GM18502 (cell line): ENCODE results near the gene TNP2.
A peak's percentile ranks its signal among the peaks of the same experiment; 100 is the strongest.

Experiments used
- ATAC-seq: cut with Tn5 transposase; IDR thresholded peaks from one replicate; pipeline ENCODE4 v1.9.1; 2021; ENCODE audit warnings: mild to moderate bottlenecking; ENCODE audit not compliant: unreplicated experiment, poor library complexity

Gene TNP2

DNA sequence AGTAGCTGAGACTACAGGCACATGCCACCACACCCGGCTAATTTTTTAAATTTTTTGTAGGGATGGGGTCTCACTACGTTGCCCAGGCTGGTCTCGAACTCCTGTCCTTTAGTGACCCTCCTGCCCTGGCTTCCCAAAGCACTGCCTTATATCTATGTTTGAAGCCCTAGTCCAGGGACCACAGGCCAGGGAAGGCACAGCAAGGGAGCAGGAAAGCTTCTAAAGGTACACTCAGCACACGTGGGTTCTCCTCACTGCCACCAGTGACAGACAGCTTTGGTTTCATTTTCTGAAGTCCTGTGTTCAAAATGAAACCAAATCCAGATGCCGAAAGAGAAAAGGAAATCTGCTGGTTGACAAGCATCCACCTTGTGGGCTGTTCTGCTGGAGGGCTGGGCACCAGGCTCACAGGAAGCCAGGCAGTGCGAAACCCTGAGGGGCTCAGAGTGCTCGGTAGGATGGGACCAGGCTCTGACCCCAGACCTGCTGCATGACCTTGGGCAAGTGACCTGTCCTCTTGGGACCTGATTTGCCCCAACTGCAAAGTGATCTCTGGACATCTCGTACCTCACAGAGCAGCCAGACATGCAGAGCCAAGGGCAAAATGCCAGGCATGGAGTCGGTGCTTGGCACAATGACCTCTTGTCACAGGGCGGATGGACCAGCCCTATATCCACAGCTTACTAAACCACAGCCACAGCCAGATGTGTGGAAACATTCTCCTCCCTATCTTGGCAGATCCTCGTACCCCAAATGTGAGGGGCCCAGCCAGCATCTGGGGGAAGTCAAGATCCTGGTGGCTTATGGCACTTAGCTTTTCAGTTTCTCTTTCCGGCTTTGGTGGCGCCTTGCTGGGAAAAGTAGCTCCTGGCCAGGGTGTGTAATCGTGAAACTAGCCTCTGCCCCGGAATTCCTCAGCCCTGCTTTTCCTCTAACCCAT is 10.3 kb downstream of the TNP2 start:
- no peak for ATAC-seq

GRCh38 chr16:11257131-11257938 is 11.8 kb downstream of the TNP2 start:
- ATAC-seq, result no peak

- ATAC-seq, result no peak
These were observed 12.4 kb downstream of the TNP2 start for GRCh38 chr16:11256661-11257130.

DNA sequence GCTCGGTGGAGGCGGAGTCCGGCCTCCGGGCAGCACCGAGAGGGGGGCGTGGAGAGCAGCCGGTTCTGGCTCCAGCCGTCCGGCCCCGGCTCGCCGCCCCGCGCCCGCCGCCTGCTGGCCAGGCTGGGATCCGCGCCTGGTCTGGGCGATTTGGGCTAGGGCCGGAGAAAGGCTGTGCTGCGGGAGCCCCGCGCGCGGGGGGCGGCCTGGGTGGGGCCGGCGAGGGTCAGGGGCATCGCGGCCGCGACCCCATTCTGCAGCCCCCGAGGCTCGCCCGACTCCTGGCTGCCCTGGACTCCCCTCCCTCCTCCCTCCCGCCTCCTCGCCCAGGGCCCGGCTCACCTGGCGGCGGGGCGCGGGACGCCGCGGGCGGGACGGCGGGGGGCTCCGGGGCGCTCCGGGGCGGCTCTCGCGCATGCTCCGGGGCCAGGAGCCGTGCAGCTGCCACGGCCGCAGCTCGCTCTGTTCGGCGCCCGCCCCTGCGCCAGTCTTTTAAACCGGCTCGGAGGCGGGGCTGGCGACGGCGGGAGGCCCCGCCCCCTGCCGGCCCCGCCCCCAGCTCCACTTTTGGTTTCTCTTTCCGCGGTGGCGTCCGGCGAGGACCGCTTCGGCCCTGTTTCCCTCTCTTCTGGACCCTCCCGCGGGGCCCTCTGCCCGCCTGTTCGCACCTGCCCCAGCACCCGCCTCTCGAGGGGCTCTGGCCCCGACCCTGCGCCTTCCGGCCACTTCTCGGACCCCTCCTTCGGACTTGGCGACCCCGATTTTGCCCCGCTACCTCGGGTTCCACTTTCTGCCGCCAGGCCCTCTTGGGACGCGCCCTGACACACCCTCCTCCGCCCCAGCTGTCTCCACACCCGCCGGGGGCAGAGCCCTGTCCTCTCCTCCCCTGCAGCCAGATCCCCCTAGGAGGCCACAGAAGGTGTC is 13.1 kb downstream of the TNP2 start, which contains the start of gene SOCS1:
SOCS1 (minus strand) TSS at position 468 of the 924 bp plus-strand sequence. CDS start 726 bp downstream, outside the sequence.
- peak; percentile 53 for ATAC-seq

DNA sequence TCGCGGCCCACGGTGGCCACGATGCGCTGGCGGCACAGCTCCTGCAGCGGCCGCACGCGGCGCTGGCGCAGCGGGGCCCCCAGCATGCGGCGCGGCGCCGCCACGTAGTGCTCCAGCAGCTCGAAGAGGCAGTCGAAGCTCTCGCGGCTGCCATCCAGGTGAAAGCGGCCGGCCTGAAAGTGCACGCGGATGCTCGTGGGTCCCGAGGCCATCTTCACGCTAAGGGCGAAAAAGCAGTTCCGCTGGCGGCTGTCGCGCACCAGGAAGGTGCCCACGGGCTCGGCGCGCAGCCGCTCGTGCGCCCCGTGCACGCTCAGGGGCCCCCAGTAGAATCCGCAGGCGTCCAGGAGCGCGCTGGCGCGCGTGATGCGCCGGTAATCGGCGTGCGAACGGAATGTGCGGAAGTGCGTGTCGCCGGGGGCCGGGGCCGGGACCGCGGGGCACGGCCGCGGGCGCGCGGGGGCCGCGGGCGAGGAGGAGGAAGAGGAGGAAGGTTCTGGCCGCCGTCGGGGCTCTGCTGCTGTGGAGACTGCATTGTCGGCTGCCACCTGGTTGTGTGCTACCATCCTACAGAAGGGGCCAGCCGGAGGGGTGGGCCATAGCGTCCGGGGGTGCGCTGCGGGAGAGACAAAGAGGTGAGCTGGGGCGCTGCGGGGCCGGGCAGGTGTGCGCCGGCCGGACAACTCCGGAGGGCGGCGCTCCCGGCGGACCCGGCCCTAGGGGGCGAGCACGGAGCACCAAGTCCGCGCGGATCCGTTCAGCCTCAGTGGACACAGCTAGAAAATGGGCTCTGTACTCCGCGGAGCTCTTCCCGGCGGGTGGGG is 14.0 kb downstream of the TNP2 start:
- peak; percentile 5 for ATAC-seq

- ATAC-seq, result no peak
These were observed 14.9 kb downstream of the TNP2 start for GRCh38 chr16:11253995-11254912.

DNA sequence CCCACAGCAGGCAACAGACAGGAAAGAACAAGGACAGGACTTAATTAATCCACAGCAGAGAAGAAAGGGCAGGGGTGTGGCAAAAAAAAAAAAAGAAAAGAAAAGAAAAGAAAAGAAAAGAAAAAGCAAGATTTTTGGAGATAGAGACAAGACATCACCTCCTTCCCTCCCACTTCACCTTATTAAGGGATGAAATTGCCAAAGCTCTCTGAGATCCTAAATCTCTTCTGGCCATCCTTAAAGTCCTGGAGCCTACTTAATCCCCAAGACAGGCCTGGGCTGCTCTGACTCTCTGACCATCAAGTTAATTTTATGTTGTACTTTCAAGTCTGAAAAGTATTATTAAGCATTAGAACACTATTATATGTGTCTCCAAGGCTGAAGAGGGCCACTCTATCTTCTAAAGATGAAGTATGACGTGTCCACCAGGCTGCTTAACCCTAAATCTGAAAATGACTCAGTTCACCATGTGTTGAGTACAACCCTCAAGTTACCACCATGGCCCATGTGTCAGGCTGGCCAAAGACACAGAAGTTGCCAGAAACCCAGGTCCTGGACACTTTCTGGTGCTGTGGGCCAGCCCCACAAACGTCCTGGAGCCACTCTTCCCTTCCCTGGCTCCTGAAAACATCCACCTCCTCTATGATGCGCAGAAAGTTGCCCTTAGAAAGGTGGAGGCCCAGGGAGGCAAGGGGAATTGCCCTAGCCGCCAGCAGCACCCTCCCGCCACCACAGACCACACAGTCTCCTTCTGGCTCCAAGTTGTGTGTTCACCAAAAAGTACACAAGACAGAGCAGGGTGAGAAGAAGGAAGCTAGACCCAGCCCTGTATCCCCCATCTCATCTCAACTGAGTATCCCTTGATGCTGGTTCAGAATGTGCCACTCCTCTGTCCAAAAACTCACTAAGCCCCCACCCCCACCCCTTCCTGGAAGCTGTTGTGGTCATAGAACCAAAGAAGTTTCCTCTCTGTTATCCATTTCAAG is 15.8 kb downstream of the TNP2 start:
- no peak for ATAC-seq

DNA sequence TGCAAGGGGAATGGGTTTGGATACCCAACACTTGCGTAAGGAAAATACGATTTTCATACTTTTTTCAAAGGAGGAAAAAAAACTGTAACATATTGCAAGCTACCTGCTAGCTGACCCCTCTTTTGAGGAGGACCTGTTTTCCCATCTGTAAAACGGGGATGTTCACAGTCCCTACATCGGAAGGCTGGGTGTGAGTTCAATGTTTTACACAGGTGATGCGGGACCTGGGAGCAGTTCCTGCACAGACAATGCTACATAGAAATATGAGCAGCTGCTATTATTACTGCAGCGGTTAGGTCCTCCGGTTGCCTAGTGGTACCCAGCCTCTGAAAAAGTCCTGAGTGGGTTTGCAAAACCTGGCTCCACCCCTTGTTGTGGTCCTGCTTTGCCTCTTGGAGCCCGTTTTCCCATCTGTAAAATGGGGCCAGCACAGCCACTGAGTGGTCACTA is 16.6 kb downstream of the TNP2 start:
- no peak for ATAC-seq

DNA sequence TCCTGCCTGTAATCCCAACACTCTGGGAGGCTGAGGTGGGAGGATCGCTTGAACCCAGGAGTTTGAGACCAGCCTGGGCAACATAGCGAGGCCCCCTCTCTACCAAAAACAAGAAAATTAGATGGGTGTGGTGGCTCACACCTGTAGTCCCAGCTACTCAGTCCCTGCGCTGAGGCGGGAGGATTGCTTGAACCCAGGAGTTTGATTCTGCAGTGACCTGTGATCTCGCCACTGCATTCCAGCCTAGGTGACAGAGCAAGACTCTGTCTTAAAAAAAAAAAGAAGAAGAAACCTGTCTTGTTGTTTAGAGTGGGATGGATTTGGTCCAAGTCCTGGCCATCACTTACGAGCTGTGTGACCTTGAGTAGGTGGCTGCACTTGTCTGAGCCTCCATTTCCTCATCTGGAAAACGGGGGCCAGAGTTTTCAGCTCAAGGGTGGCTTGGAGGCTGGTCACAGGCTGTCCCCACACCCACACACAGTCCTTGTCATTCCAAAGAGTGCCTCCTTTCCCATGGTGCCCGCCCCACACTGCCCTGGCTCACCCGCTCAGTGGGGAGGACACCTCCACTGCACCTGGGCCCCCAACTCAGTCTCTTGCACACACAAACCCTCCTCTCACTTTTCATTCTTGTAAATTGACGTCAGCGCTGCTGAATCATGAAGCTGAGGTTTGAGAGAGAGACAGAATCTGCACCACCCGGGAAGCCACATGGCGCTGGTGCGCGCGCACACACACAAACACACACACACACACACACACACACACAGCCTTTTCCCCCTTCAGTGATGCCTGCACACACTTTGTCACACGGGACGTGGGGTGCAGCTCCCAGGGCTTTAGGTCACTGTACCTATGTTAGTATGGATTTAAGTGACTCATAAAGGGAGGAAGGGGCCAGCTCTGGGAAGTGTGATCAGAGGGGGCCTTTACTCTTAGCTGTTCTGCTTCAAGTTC is 17.3 kb downstream of the TNP2 start:
- ATAC-seq, result no peak

- no peak for ATAC-seq
These were observed 18.2 kb downstream of the TNP2 start for GRCh38 chr16:11250786-11251524.

DNA sequence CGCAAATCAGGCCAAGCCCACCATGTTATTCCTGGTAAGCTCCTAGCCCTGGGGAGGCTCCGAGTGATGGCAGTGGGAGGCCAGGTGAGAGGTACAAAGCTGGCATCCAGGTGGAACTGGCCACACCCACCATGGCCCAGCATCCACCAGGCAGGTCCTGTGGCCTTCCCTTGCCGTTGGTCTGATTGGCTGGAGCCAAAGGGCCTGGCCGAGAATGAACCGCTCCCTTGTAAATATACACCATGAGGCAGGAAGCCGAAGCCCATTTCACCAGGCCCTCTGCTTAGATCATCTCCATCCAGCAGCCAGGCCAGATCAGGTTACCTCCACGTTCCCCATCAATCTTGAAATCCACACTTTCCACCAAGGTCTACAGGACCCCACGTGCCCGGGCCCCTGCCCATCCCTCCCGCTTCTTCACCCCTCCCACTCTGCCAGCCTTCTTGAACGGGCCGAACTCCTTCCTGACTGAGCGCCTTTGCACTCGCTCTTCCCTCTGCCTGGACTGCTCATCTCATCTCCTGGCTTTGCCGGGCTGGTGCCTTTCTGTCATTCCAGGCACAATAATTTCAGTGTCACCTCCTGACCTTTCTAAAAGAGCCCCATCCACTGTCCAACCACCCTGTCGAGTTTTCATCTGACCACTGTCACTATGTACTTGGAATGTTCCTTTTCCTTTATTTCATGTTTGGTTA is 18.9 kb downstream of the TNP2 start:
- no peak for ATAC-seq

- ATAC-seq, result no peak
These were observed 19.7 kb downstream of the TNP2 start for GRCh38 chr16:11249233-11250061.

DNA sequence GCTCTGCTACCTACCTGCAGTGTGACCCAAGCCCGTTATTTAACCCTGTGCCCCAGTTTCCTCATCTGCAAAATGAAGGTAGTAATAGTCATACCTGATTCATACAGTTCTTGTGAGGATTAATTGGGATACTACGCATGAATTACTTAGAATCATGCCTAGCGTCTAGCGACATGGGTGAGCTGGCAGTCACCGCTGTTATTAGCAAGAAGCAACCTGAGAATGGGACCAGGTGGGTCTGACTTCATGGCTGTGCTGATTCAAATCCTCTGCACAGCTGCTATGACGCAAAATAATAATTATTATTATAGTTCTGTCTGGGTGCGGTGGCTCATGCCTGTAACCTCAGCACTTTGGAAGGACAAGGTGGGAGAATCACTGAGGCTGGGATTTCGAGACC is 21.0 kb downstream of the TNP2 start:
- no peak for ATAC-seq

GRCh38 chr16:11245988-11246387 is 23.1 kb downstream of the TNP2 start:
- no peak for ATAC-seq
